ENCODE measurements around the gene MARK4.
A peak's percentile ranks its signal among the peaks of the same experiment; 100 is the strongest.
"Not testable (repeated sequence)": the region's sequence is repeated elsewhere in the genome, so short reads cannot be mapped to it uniquely, and the experiment has no call there.

Gene MARK4

GRCh38 chr19:45303269-45304060, 52.4 kb downstream of the MARK4 start:
- Histone ChIP-seq H3K27ac (no peak overlapping the region), H3K4me3 (no peak overlapping the region), H3K4me1 (no peaks in the 10 kb centered on the region), H3K36me3 (peaks cover 24 to 52% (median 46%) of the 10 kb centered on the region in 11 experiments), H3K27me3 (no peaks in the 10 kb centered on the region), H3K9ac (no peak overlapping the region), H4K20me1 (peaks cover 0 to 4% (median 0%) of the 10 kb centered on the region in 11 experiments; a peak in 2 of 22 replicates), H3K9me3 (replicated peaks in 1 of 11) (no peaks in the 10 kb centered on the region), H3K4me2 (no peak overlapping the region)
- TF ChIP-seq Cebpa-rat (IDR thresholded peaks at IDR 0.05) = no peak

- H3K27me3 ChIP-seq = no peaks in the 10 kb centered on the region
- H3K4me3 ChIP-seq = no peak overlapping the region
- peaks cover 0 to 4% (median 0%) of the 10 kb centered on the region in 11 experiments; a peak in 2 of 22 replicates for H4K20me1 ChIP-seq
- no peak overlapping the region for H3K4me2 ChIP-seq
- H3K9ac ChIP-seq = no peak overlapping the region
- no peaks in the 10 kb centered on the region for H3K9me3 ChIP-seq (replicated peaks in 1 of 11)
- H3K4me1 ChIP-seq = no peaks in the 10 kb centered on the region
- TF ChIP-seq Cebpa-rat (IDR thresholded peaks at IDR 0.05) = no peak
- H3K36me3 ChIP-seq = peaks cover 16 to 43% (median 37%) of the 10 kb centered on the region in 11 experiments
- no peak overlapping the region for H3K27ac ChIP-seq
Observed at GRCh38 chr19:45304141-45304926, 53.3 kb downstream of the MARK4 start.

GRCh38 chr19:45305007-45305406, 53.9 kb downstream of the MARK4 start:
- no peak for TF ChIP-seq Cebpa-rat (IDR thresholded peaks at IDR 0.05)
- Histone ChIP-seq H3K9ac (no peak overlapping the region), H3K9me3 (replicated peaks in 1 of 11) (no peaks in the 10 kb centered on the region), H3K27ac (no peak overlapping the region), H3K27me3 (no peaks in the 10 kb centered on the region), H3K36me3 (peaks cover 9 to 37% (median 30%) of the 10 kb centered on the region in 11 experiments; a peak in 21 of 22 replicates), H3K4me3 (no peak overlapping the region), H3K4me1 (no peaks in the 10 kb centered on the region), H4K20me1 (peaks cover 0 to 4% (median 0%) of the 10 kb centered on the region in 11 experiments; a peak in 2 of 22 replicates), H3K4me2 (no peak overlapping the region)

GRCh38 chr19:45305421-45305820, 54.4 kb downstream of the MARK4 start:
- Histone ChIP-seq H3K4me1 (no peaks in the 10 kb centered on the region), H4K20me1 (peaks cover 0 to 4% (median 0%) of the 10 kb centered on the region in 11 experiments; a peak in 2 of 22 replicates), H3K9me3 (replicated peaks in 1 of 11) (no peaks in the 10 kb centered on the region), H3K4me2 (no peak overlapping the region), H3K4me3 (no peak overlapping the region), H3K27me3 (no peaks in the 10 kb centered on the region), H3K36me3 (peaks cover 7 to 32% (median 26%) of the 10 kb centered on the region in 11 experiments; a peak in 21 of 22 replicates), H3K27ac (no peak overlapping the region), H3K9ac (no peak overlapping the region)
- no peak for TF ChIP-seq Cebpa-rat (IDR thresholded peaks at IDR 0.05)

- no peaks in the 10 kb centered on the region for H3K27me3 ChIP-seq
- no peak overlapping the region for H3K27ac ChIP-seq
- TF ChIP-seq Cebpa-rat (IDR thresholded peaks at IDR 0.05) = no peak
- no peaks in the 10 kb centered on the region for H3K4me1 ChIP-seq
- H3K36me3 ChIP-seq = peaks cover under 1 to 26% (median 20%) of the 10 kb centered on the region in 11 experiments; a peak in 20 of 22 replicates
- H3K4me2 ChIP-seq = no peak overlapping the region
- no peak overlapping the region for H3K9ac ChIP-seq
- H3K9me3 ChIP-seq (replicated peaks in 1 of 11) = no peaks in the 10 kb centered on the region
- peaks cover 0 to 4% (median 0%) of the 10 kb centered on the region in 11 experiments; a peak in 1 of 22 replicates for H4K20me1 ChIP-seq
- no peak overlapping the region for H3K4me3 ChIP-seq
Observed at GRCh38 chr19:45306040-45306439, 55.0 kb downstream of the MARK4 start.

GRCh38 chr19:45306518-45307027, 55.5 kb downstream of the MARK4 start:
- H3K4me3 ChIP-seq = no peak overlapping the region
- no peak overlapping the region for H3K9ac ChIP-seq
- H3K27me3 ChIP-seq = no peaks in the 10 kb centered on the region
- H3K4me2 ChIP-seq = no peak overlapping the region
- H3K36me3 ChIP-seq = peaks cover 0 to 21% (median 17%) of the 10 kb centered on the region in 11 experiments; a peak in 20 of 22 replicates
- H3K27ac ChIP-seq = no peak overlapping the region
- TF ChIP-seq Cebpa-rat (IDR thresholded peaks at IDR 0.05) = no peak
- H3K9me3 ChIP-seq (replicated peaks in 1 of 11) = no peaks in the 10 kb centered on the region
- peaks cover 0 to 4% (median 0%) of the 10 kb centered on the region in 11 experiments; a peak in 1 of 22 replicates for H4K20me1 ChIP-seq
- peaks cover 0 to 4% (median under 1%) of the 10 kb centered on the region in 10 experiments; a peak in 6 of 20 replicates for H3K4me1 ChIP-seq

- H3K9ac ChIP-seq = no peak overlapping the region
- H3K27ac ChIP-seq = no peak overlapping the region
- no peaks in the 10 kb centered on the region for H3K27me3 ChIP-seq
- peaks cover 0 to 3% (median 0%) of the 10 kb centered on the region in 11 experiments; a peak in 1 of 22 replicates for H4K20me1 ChIP-seq
- peaks cover 0 to 9% (median 6%) of the 10 kb centered on the region in 10 experiments; a peak in 9 of 20 replicates for H3K4me1 ChIP-seq
- H3K4me3 ChIP-seq = no peak overlapping the region
- H3K36me3 ChIP-seq = peaks cover 0 to 13% (median 11%) of the 10 kb centered on the region in 11 experiments; a peak in 17 of 22 replicates
- H3K4me2 ChIP-seq = no peak overlapping the region
- no peak for TF ChIP-seq Cebpa-rat (IDR thresholded peaks at IDR 0.05)
- H3K9me3 ChIP-seq (replicated peaks in 1 of 11) = no peaks in the 10 kb centered on the region
Observed at GRCh38 chr19:45307361-45307760, 56.3 kb downstream of the MARK4 start.

- H3K27me3 ChIP-seq; H3K27ac ChIP-seq; H3K9me3 ChIP-seq (replicated peaks in 1 of 11); H3K4me3 ChIP-seq; H3K36me3 ChIP-seq; H3K9ac ChIP-seq; H3K4me2 ChIP-seq; H4K20me1 ChIP-seq: not testable (repeated sequence)
- peaks cover 4 to 19% (median 14%) of the 10 kb centered on the region in 10 experiments; a peak in 17 of 20 replicates for H3K4me1 ChIP-seq
Observed at GRCh38 chr19:45309322-45309721, 58.3 kb downstream of the MARK4 start.

GRCh38 chr19:45311621-45312020, 60.5 kb downstream of the MARK4 start:
- no peak for TF ChIP-seq Cebpa-rat (IDR thresholded peaks at IDR 0.05)
- peak overlapping the region in 9 of 11 experiments; percentile 10 to 57 (median 29); a peak in 10 of 22 replicates for H3K4me2 ChIP-seq
- no peak overlapping the region for H3K9ac ChIP-seq
- no peaks in the 10 kb centered on the region for H4K20me1 ChIP-seq
- H3K27me3 ChIP-seq = no peaks in the 10 kb centered on the region
- H3K4me1 ChIP-seq = peaks cover 4 to 26% (median 21%) of the 10 kb centered on the region in 10 experiments; a peak in 17 of 20 replicates
- H3K27ac ChIP-seq = no peak overlapping the region
- no peaks in the 10 kb centered on the region for H3K36me3 ChIP-seq
- no peaks in the 10 kb centered on the region for H3K9me3 ChIP-seq (replicated peaks in 1 of 11)
- no peak overlapping the region for H3K4me3 ChIP-seq

GRCh38 chr19:45312285-45312684, 61.2 kb downstream of the MARK4 start:
- not testable (repeated sequence) for H3K4me3 ChIP-seq; H3K27me3 ChIP-seq; H3K9ac ChIP-seq; H3K27ac ChIP-seq; H4K20me1 ChIP-seq; H3K36me3 ChIP-seq; H3K9me3 ChIP-seq (replicated peaks in 1 of 11)
- H3K4me1 ChIP-seq = peaks cover 4 to 26% (median 21%) of the 10 kb centered on the region in 10 experiments; a peak in 17 of 20 replicates
- H3K4me2 ChIP-seq = peak overlapping the region in 2 of 11 experiments; percentile 29 to 37; a peak in 2 of 22 replicates

Measured in BLaER1 treated with 17β-estradiol and CSF1 and Interleukin-3, amounts not matched to agents 10 nM and 100 nM (cell line).